ENCODE results near the gene THNSL1. TPM values are rescaled to one million over a fixed set of nuclear protein-coding genes. Genes with fewer than 3 reads are reported as not detected.

THNSL1 gene
- total and polyA plus RNA-seq, 8 donors: under 0.01 to 5.0 (median 1.3) TPM

DNA sequence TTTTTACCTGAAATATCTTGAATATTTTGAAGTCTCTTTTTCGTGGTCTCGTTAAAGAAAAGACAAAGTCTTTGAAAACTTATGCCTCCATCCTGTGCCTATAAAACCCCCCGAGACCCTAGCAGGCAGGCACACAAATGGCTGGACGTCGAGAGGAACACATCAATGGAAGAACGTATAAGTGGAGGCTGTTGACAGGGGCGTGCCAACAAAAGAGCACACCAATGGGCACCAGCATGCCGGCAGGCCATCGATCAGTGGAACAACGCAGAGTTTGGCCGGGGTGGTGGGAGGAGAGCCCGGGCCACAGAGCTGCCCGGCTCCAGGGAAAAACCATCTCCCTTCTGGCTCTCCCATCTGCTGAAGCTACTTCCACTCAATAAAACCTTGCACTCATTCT lies 25.1 kb upstream of the THNSL1 start:
- no peaks in the 10 kb centered on the region for H3K27me3 ChIP-seq
- no peaks in the 10 kb centered on the region for H3K36me3 ChIP-seq
- intact Hi-C loops (cut with DNase I; ENCODE audit: low total_unique reads): no loop called here
- peaks cover 0 to 21% (median 5%) of the 10 kb centered on the region in 4 donors for H3K4me1 ChIP-seq
- no peak overlapping the region for H3K4me3 ChIP-seq
- H3K27ac ChIP-seq: no peak overlapping the region
- DNase-seq: no peak
- no peaks in the 10 kb centered on the region for H3K9me3 ChIP-seq
- TF ChIP-seq, protein P1, sequence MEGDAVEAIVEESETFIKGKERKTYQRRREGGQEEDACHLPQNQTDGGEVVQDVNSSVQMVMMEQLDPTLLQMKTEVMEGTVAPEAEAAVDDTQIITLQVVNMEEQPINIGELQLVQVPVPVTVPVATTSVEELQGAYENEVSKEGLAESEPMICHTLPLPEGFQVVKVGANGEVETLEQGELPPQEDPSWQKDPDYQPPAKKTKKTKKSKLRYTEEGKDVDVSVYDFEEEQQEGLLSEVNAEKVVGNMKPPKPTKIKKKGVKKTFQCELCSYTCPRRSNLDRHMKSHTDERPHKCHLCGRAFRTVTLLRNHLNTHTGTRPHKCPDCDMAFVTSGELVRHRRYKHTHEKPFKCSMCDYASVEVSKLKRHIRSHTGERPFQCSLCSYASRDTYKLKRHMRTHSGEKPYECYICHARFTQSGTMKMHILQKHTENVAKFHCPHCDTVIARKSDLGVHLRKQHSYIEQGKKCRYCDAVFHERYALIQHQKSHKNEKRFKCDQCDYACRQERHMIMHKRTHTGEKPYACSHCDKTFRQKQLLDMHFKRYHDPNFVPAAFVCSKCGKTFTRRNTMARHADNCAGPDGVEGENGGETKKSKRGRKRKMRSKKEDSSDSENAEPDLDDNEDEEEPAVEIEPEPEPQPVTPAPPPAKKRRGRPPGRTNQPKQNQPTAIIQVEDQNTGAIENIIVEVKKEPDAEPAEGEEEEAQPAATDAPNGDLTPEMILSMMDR (IDR thresholded peaks at IDR 0.05): no peak
- TF ChIP-seq POLR2A (IDR thresholded peaks at IDR 0.05): no peak
- no peak for TF ChIP-seq EP300 (IDR thresholded peaks at IDR 0.05)
- TF ChIP-seq POLR2AphosphoS5 (IDR thresholded peaks at IDR 0.05): no peak
- WGBS, 5 donors: 92 to 96% (median 95%) methylated on average over 13 of the region's 13 CpGs

DNA sequence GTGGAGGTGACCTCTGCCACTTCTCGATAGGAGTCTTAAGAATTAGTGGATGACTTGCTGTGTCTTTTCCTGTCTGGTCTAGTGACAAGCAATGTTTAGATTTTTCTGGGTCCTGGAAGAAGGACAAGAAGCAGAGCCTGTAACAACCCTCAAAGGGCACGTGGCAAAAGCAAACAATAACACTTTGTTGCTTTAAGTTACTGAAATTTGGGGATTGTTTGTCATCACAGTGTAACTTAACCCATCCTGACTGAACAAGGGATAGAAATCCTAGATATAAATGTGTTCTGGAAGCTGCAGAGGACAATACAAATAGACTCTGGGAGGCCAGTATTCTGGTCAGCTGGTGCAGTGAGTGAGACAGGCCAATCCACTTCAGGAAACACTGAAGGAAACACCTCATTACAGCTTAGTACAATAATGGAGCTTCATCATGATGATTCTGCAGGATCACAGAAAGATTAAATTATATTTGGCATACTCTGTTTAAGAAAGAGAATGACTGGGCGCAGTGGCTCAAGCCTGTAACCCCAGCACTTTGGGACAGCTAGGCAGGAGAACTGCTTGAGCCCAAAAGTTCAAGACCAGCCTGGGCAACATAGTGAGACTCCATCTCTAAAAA lies 23.8 kb upstream of the THNSL1 start:
- intact Hi-C loops (cut with DNase I; ENCODE audit: low total_unique reads): no loop called here
- H3K9me3 ChIP-seq: no peaks in the 10 kb centered on the region
- no peak for TF ChIP-seq POLR2AphosphoS5 (IDR thresholded peaks at IDR 0.05)
- no peak for TF ChIP-seq EP300 (IDR thresholded peaks at IDR 0.05)
- TF ChIP-seq, protein P1 (IDR thresholded peaks at IDR 0.05): no peak
- no peak for TF ChIP-seq POLR2A (IDR thresholded peaks at IDR 0.05)
- H3K27ac ChIP-seq: no peak overlapping the region
- no peak overlapping the region for H3K4me3 ChIP-seq
- H3K36me3 ChIP-seq: no peaks in the 10 kb centered on the region
- peaks cover 0 to 17% (median 5%) of the 10 kb centered on the region in 4 donors for H3K4me1 ChIP-seq
- WGBS, 5 donors: 65 to 83% (median 80%) methylated on average over 3 of the region's 3 CpGs
- no peaks in the 10 kb centered on the region for H3K27me3 ChIP-seq
- DNase-seq: no peak

DNA sequence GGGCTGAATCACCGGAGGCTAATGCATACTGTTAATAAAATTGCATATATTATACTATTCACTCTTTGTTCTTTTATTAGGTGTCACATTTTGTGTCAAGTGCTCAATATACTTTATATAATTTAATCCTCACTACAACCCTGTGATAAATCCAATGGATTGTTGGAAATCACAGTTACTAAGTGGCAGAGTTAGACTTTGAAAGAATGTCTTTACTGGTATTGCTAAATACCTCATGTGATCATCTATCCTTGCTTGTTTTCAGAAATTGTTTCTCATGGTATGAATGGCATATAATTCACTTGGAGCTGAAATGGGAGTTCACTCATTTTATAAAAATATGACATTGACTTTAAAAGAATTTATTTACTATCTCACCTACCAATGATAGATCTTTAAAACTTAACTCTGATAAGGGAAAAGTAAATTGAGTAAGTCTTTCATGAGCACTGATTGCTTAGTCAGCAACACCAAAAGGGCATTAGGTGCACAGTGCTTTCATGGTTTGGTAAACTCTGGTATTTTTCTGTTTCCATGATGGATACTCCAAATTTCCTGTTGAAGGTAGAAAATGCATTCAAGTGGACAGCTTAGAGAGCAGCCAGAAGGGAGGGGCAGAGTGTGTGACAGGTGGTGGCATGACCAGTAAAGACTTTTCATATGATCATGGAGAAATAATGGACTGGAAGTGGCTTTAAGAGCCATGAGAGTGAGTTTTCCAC lies 23.0 kb upstream of the THNSL1 start:
- intact Hi-C loops (cut with DNase I; ENCODE audit: low total_unique reads): no loop called here
- no peaks in the 10 kb centered on the region for H3K36me3 ChIP-seq
- TF ChIP-seq EP300 (IDR thresholded peaks at IDR 0.05): no peak
- TF ChIP-seq, protein P1 (IDR thresholded peaks at IDR 0.05): no peak
- TF ChIP-seq POLR2AphosphoS5 (IDR thresholded peaks at IDR 0.05): no peak
- TF ChIP-seq POLR2A (IDR thresholded peaks at IDR 0.05): no peak
- no peaks in the 10 kb centered on the region for H3K27me3 ChIP-seq
- H3K4me3 ChIP-seq: no peak overlapping the region
- H3K4me1 ChIP-seq: peaks cover 0 to 14% (median 5%) of the 10 kb centered on the region in 4 donors
- H3K9me3 ChIP-seq: no peaks in the 10 kb centered on the region
- WGBS, 5 donors: 93 to 100% (median 97%) methylated on average over 1 of the region's 1 CpG
- no peak for DNase-seq
- H3K27ac ChIP-seq: no peak overlapping the region

DNA sequence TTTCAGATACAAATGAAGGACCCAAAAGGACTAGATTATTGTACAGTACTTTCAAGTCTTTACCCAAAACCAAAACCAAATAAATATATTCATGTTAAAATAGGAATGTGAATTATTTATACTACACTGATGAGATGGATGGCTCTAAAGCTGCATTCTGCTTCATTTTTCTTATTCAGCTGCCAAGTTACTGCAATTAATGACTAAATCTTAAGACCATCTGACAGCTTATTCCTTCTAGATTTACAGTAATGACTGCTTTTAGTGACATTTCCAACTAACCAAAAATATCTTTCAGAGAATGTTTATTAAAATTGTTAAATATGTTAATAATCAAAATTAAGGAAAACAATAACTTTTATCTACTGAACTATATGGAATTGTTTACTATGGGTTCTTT lies 21.3 kb upstream of the THNSL1 start:
- Histone ChIP-seq H3K27me3 (no peaks in the 10 kb centered on the region), H3K4me3 (no peak overlapping the region), H3K9me3 (no peaks in the 10 kb centered on the region), H3K36me3 (no peaks in the 10 kb centered on the region), H3K4me1 (peaks cover 0 to 2% (median under 1%) of the 10 kb centered on the region in 4 donors), H3K27ac (no peak overlapping the region)
- DNase-seq: no peak
- intact Hi-C loops (cut with DNase I; ENCODE audit: low total_unique reads): no loop called here
- TF ChIP-seq POLR2A (IDR thresholded peaks at IDR 0.05) (no peak), EP300 (IDR thresholded peaks at IDR 0.05) (no peak), POLR2AphosphoS5 (IDR thresholded peaks at IDR 0.05) (no peak)
- TF ChIP-seq, protein P1 (IDR thresholded peaks at IDR 0.05): no peak
